ENCODE measurements around the gene TMEM114.
"Not testable (repeated sequence)": the region's sequence is repeated elsewhere in the genome, so short reads cannot be mapped to it uniquely, and the experiment has no call there.

The TMEM114 gene

GRCh38 chr16:8572919-8573724 lies 17.2 kb downstream of the TMEM114 start:
- DNase-seq: no peak

- no peak for DNase-seq
Observed at GRCh38 chr16:8572063-8572918, 18.0 kb downstream of the TMEM114 start.

GRCh38 chr16:8571061-8571596 lies 19.2 kb downstream of the TMEM114 start:
- no peak for DNase-seq

- not testable (repeated sequence) for DNase-seq
Observed at GRCh38 chr16:8570393-8570792, 19.9 kb downstream of the TMEM114 start.

GRCh38 chr16:8569650-8570346 lies 20.5 kb downstream of the TMEM114 start:
- DNase-seq: no peak

- DNase-seq: no peak
Observed at GRCh38 chr16:8568231-8568617, 22.1 kb downstream of the TMEM114 start.

GRCh38 chr16:8567355-8568230 lies 22.7 kb downstream of the TMEM114 start:
- peak; percentile 72 for DNase-seq

- DNase-seq: no peak
Observed at GRCh38 chr16:8565498-8565897, 24.8 kb downstream of the TMEM114 start.

- DNase-seq: no peak
Observed at GRCh38 chr16:8564934-8565345, 25.4 kb downstream of the TMEM114 start.

GRCh38 chr16:8563944-8564540 lies 26.3 kb downstream of the TMEM114 start:
- not testable (repeated sequence) for DNase-seq

GRCh38 chr16:8561496-8561895 lies 28.8 kb downstream of the TMEM114 start:
- DNase-seq: no peak

GRCh38 chr16:8555400-8555799 lies 34.9 kb downstream of the TMEM114 start:
- no peak for DNase-seq

GRCh38 chr16:8554881-8555280 lies 35.4 kb downstream of the TMEM114 start:
- no peak for DNase-seq

- DNase-seq: no peak
Observed at GRCh38 chr16:8554022-8554421, 36.3 kb downstream of the TMEM114 start.

GRCh38 chr16:8552487-8553221 lies 37.7 kb downstream of the TMEM114 start:
- DNase-seq: no peak

- DNase-seq: no peak
Observed at GRCh38 chr16:8551388-8552332, 38.7 kb downstream of the TMEM114 start.

- DNase-seq: no peak
Observed at GRCh38 chr16:8550728-8551387, 39.5 kb downstream of the TMEM114 start.

- no peak for DNase-seq
Observed at GRCh38 chr16:8549843-8550412, 40.4 kb downstream of the TMEM114 start.

GRCh38 chr16:8548166-8548565 lies 42.1 kb downstream of the TMEM114 start:
- DNase-seq: no peak

Measured in SHP77 treated with DMSO at 0.1 percent for 48 hours (cell line).